ENCODE results near the gene CNTNAP5.

DNA sequence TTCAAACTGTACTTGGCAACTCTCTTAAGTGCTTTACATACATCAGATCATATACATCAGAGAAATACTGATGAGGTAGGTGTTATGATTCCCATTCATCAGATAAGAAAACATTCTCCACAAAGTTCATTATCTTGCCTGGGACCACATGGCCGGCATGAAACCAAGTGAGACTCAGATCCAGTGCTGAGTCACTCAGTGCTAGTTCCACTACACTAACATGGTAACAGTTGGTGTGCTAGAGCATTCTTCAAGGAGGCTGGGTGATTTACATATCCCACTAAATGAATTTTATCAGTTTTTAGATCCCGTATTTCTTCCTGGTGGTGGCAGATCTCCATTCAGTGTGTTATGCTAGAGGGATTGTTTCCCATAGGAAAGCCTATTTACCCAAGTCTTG, 772.0 kb downstream of the CNTNAP5 start:
- TF ChIP-seq, protein P1, sequence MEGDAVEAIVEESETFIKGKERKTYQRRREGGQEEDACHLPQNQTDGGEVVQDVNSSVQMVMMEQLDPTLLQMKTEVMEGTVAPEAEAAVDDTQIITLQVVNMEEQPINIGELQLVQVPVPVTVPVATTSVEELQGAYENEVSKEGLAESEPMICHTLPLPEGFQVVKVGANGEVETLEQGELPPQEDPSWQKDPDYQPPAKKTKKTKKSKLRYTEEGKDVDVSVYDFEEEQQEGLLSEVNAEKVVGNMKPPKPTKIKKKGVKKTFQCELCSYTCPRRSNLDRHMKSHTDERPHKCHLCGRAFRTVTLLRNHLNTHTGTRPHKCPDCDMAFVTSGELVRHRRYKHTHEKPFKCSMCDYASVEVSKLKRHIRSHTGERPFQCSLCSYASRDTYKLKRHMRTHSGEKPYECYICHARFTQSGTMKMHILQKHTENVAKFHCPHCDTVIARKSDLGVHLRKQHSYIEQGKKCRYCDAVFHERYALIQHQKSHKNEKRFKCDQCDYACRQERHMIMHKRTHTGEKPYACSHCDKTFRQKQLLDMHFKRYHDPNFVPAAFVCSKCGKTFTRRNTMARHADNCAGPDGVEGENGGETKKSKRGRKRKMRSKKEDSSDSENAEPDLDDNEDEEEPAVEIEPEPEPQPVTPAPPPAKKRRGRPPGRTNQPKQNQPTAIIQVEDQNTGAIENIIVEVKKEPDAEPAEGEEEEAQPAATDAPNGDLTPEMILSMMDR (IDR thresholded peaks at IDR 0.05) = no peak
- no peak for TF ChIP-seq EZH2phosphoT487 (IDR thresholded peaks at IDR 0.05)
- TF ChIP-seq EZH2 (IDR thresholded peaks at IDR 0.05) = no peak
